HG03280 (cell line): ENCODE results near the gene ING3.

Experiments
- ATAC-seq: cut with Tn5 transposase; IDR thresholded peaks from one replicate; pipeline ENCODE4 v1.9.1; 2021; ENCODE audit warnings: mild to moderate bottlenecking, moderate library complexity; ENCODE audit not compliant: unreplicated experiment

Gene ING3

GRCh38 chr7:120950539-120951308 is at the start of gene ING3:
Gene ING3, plus strand, starts transcription at chr7:120950777. Its CDS starts 120 bp downstream, at chr7:120950897.
- ATAC-seq, result peak; percentile 94

- no peak for ATAC-seq
These were observed 35.1 kb upstream of the ING3 start for GRCh38 chr7:120915314-120916105.

GRCh38 chr7:120916121-120916520 is 34.5 kb upstream of the ING3 start:
- no peak for ATAC-seq

DNA sequence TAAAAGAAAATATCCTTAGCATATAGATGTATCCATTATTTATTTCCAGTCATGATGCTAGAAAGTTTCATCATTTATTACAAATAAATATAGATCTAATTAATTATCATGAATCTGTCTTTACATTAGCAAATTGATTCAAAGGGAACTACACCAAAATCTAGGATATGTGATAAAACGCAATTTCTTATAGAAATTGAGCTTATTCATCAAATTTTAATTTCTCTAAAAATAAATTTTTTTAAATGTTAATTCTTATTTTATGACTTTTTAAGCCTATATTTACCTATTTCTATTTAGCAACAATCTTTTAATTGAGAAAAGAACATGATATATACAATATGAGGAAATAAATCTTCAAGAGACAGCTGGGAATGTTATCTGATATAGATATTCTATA is 34.0 kb upstream of the ING3 start:
- ATAC-seq, result no peak

GRCh38 chr7:120919466-120919865 is 31.1 kb upstream of the ING3 start:
- ATAC-seq, result no peak

DNA sequence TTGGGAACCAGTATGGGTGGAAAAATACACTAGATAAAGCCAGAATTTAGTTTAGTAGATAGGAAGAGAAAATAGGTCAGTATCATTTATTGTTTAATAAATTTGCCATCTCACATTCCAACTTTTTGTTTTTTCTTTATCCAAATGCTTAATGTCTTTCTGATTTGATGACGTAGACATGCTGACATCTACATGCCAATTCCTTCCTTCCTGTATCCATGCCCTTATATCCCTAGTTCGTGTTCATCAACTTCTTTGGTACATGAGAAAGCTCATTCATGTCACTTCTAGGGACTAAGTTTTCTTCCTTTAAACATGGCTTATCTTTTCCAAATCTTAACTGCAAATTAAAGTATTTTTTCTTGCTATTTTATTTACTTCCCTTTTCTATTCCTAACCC is 30.5 kb upstream of the ING3 start:
- no peak for ATAC-seq

DNA sequence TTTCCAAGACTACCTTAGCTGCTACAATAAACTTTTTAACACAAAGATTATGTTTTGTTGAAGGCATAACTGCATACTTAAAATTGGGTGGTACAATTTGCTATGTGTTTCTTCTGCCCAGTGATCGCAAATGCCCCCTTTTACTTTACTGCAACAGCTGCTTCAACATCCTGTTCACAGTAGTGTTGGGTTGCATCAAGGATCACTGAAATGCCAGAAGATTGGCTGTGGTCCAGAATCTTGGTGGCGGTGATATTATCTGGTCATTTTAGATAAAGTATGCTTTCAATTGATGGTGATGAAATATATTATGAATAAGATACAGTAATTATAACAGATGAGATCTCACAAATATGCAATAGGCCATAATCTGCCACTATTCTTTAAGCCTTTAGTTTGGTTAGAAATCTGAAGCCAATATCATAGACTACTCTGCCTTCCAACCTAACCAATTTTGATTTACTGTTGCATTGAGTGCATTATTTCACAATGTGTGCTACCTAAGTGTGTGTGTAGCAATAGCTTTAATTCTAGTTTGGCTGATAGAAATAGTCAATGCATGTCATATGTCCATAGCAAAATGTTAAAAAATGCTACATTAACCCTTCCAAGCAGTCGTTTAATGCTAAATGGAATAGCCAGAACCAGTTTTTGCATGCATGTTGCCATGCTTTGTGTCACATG is 29.8 kb upstream of the ING3 start:
- ATAC-seq, result no peak

DNA sequence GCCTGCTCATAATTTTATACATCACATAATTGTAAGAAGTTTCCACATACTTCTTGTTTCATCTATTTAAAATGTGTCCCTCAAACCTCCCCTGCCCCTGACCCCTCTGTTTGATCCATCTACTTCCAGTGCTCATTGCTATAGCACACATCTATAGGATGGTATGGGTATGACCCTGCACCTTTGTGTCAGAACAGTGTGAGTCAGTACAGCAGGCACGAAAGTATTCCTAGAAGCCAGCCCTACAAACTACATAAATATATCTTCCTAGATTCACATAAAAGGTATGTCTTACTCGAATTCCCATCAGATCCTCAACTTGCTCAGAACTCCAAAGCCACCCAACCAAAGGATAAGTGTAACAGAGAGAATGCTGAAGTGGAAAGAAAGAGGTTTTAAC is 25.7 kb upstream of the ING3 start:
- no peak for ATAC-seq

DNA sequence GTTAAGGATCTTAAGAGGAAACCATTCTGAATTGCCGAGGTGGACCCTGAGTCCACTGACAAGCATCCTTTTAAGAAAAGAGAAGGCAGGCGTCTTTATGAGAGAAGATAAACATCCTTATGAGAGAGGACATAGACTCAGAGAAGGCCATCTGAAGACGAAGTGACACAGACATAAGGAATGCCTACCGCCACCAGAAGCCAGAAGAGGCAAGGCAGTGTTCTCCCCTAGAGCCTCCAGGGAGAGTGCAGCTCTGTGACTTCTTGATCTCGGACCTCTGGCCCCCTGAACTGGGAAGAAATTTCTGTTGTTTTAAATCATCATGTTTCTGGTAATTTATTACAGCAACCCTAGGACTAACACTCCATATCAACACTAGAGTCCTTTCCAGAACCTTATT is 25.2 kb upstream of the ING3 start:
- no peak for ATAC-seq

GRCh38 chr7:120926943-120927346 is 23.6 kb upstream of the ING3 start:
- ATAC-seq, result no peak

DNA sequence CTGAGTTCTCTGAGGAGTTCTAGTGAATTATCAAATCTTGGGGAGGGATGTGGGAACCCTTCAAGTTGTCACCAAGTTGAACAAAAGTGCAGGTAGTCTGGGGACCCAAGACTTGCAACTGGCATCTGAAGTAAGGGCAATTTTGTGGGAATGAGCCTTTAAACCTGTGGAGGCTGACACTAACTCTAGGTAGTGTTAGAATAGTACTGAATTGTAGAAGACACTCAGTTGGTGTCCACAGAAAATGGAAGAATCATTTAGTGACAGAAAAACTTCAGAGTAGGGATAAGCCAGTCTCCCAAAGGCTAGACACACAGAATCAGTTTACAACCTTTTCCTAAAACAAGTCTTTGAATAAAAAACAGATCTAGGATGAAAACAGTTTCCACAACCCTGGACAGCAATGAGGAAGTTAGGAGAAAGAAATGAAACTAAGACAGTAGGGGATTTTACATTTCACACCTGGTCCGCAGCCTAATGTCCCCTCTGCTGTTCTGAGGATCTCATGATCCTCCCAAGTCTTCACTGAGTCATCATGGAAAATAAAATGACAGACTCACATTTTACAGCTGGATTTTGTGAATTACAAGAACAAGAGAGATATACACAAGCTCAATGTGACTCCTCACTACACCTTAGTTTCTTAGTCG is 23.0 kb upstream of the ING3 start:
- no peak for ATAC-seq

DNA sequence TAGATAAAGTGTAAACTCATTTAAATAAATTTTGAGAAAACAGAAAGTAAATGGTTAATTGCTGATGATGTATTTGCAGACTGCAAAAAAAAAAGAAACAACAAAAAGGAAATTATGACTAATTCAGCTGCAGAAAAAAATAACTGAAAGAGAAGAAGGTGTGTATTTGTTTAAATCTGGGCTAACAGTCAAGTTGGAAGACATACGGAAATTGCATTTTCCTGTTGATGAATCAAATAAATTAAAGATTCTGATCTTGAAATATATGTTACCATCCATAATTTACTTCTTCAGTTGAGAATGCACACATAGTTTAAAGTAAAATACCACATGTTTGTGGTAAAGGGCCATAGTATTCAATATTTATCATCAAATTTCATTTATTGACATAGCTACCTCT is 19.3 kb upstream of the ING3 start:
- ATAC-seq, result no peak

DNA sequence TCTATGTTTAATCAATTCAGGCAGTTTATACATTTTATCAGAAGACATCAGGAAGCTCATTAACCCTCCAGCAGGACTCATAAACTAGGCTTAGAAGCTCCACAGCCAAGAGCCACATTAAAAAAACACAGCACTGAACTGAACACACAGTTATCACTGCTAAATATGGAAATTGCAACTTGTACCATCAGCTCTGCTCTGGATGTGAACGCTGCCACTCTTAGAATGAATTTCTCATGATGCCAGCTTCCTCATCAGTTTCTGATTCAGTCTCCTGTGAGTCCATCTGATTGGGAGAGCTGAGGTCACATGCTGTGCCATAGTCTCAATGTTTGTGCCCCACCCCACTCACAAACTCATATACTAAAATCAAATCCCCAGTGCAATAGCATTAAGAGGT is 17.1 kb upstream of the ING3 start:
- peak; percentile 41 for ATAC-seq

GRCh38 chr7:120939345-120939744 is 11.2 kb upstream of the ING3 start:
- no peak for ATAC-seq

DNA sequence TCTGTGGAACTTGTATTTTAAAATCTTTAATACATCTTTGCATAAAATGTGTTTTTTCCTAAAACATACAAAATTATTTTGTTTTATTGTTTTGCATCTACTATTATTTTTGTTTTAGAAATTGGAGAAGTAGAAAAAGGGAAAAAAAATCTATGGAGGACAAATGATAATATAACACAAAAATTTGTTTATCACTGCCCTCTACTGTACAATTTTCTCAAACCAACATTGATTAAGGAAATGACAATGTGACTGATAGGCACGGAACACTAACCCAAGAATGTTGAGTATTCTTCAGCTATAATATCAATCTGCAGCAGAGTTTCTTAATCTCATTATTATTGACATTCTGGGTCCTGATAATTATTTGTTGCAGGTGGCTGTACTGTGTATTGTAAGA is 9.5 kb upstream of the ING3 start:
- ATAC-seq, result no peak

- ATAC-seq, result no peak
These were observed 8.7 kb upstream of the ING3 start for GRCh38 chr7:120941856-120942255.

DNA sequence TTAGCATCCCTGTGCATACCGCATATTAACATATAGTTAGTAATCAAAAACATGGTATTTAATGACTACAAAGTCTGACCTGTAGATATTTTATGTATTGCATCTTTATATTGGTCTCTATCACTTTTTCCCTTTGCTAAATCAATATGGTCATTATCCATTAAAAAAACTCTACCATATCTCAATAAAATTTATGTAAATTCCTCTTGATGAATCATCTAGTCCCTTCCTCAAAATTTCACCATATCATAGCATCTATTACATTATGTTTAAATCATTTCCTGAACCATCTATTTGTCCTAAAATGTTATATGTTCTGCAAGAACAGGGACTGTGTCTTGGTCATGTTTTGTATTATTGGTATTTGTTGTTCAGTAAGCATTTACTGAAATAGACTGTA is 7.7 kb upstream of the ING3 start:
- no peak for ATAC-seq

GRCh38 chr7:120944826-120945562 is 5.6 kb upstream of the ING3 start:
- no peak for ATAC-seq

- no peak for ATAC-seq
These were observed 2.6 kb upstream of the ING3 start for GRCh38 chr7:120947980-120948379.

DNA sequence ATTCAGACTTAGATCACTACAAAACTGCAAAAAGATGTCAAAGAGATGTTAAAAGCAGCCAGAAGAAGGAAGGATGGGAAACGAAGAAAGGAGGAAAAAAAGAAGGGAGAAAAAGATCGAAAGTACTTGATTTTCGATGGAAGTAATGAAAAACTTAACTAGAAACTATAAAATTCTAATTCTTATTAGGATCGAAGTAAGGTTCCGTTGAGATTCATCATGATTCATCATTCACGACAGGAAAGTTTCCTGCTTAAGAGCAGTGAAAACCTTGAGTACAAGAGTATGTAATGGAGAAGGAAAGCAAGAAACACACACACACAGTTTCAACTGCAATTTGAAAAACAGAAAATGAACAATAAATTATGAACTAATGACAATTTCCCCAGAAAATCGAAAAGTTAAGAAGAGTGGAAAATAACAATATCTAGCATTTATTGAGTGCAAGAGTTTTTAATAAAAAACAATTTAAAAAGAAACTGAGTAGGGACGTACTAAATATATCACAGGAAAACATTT is 1.1 kb upstream of the ING3 start:
- no peak for ATAC-seq
